Skeletal muscle cell (primary cell): ENCODE measurements around the gene BCAS3.
A peak's percentile ranks its signal among the peaks of the same experiment; 100 is the strongest.

Experiments used
- DNase-seq: peaks from one replicate; pipeline ENCODE4 v3.0.0-alpha.2; 2010; ENCODE audit warnings: low read depth
- H3K4me3 ChIP-seq: 2 replicates; pipeline ENCODE4 v1.5.1; 2011; ENCODE audit warnings: low read depth, mild to moderate bottlenecking, control low read depth, low read length, moderate library complexity

BCAS3 gene

GRCh38 chr17:61248399-61248798 lies 570.7 kb downstream of the BCAS3 start:
- no peak for DNase-seq
- H3K4me3 ChIP-seq: no peak overlapping the region

- H3K4me3 ChIP-seq: no peak overlapping the region
- no peak for DNase-seq
Observed at GRCh38 chr17:61249649-61250299, 572.1 kb downstream of the BCAS3 start.

GRCh38 chr17:61250335-61250890 lies 572.8 kb downstream of the BCAS3 start:
- DNase-seq: peak; percentile 36
- H3K4me3 ChIP-seq: no peak overlapping the region

- no peak overlapping the region for H3K4me3 ChIP-seq
- peak; percentile 100 for DNase-seq
Observed at GRCh38 chr17:61251939-61252865, 574.6 kb downstream of the BCAS3 start.

GRCh38 chr17:61253362-61253761 lies 575.7 kb downstream of the BCAS3 start:
- no peak for DNase-seq
- H3K4me3 ChIP-seq: no peak overlapping the region

GRCh38 chr17:61253937-61254574 lies 576.4 kb downstream of the BCAS3 start:
- DNase-seq: no peak
- no peak overlapping the region for H3K4me3 ChIP-seq

- no peak overlapping the region for H3K4me3 ChIP-seq
- no peak for DNase-seq
Observed at GRCh38 chr17:61254904-61255303, 577.3 kb downstream of the BCAS3 start.

GRCh38 chr17:61255647-61256046 lies 578.0 kb downstream of the BCAS3 start:
- H3K4me3 ChIP-seq: no peak overlapping the region
- no peak for DNase-seq

GRCh38 chr17:61259360-61259759 lies 581.7 kb downstream of the BCAS3 start:
- no peak overlapping the region for H3K4me3 ChIP-seq
- no peak for DNase-seq

- peak; percentile 92 for DNase-seq
- no peak overlapping the region for H3K4me3 ChIP-seq
Observed at GRCh38 chr17:61260071-61260797, 582.6 kb downstream of the BCAS3 start.

GRCh38 chr17:61261001-61261637 lies 583.5 kb downstream of the BCAS3 start:
- no peak overlapping the region for H3K4me3 ChIP-seq
- no peak for DNase-seq

- DNase-seq: no peak
- no peak overlapping the region for H3K4me3 ChIP-seq
Observed at GRCh38 chr17:61265397-61265796, 587.7 kb downstream of the BCAS3 start.

- no peak overlapping the region for H3K4me3 ChIP-seq
- DNase-seq: no peak
Observed at GRCh38 chr17:61267847-61268246, 590.2 kb downstream of the BCAS3 start.

- H3K4me3 ChIP-seq: no peak overlapping the region
- no peak for DNase-seq
Observed at GRCh38 chr17:61275395-61275794, 597.7 kb downstream of the BCAS3 start.

GRCh38 chr17:61276806-61277205 lies 599.2 kb downstream of the BCAS3 start:
- DNase-seq: no peak
- H3K4me3 ChIP-seq: no peak overlapping the region

- H3K4me3 ChIP-seq: no peak overlapping the region
- DNase-seq: peak; percentile 53
Observed at GRCh38 chr17:61279476-61280145, 602.0 kb downstream of the BCAS3 start.

- no peak overlapping the region for H3K4me3 ChIP-seq
- DNase-seq: no peak
Observed at GRCh38 chr17:61280338-61280737, 602.7 kb downstream of the BCAS3 start.

- no peak for DNase-seq
- H3K4me3 ChIP-seq: no peak overlapping the region
Observed at GRCh38 chr17:61280851-61281250, 603.2 kb downstream of the BCAS3 start.
